Astrocyte of the spinal cord (primary cell): ENCODE results near the gene TP53.

Experiments
- DNase-seq: peaks from one replicate; pipeline ENCODE4 v3.0.0; 2011; ENCODE audit warnings: low read depth, low spot score
- H3K4me3 ChIP-seq: 2 replicates; pipeline ENCODE4 v1.5.1; 2011; ENCODE audit warnings: low read depth, mild to moderate bottlenecking, low read length, moderate library complexity
- in situ Hi-C: cut with HindIII; loops from 2 replicates; pipeline ENCODE4 v1.10.0; 2017; ENCODE audit warnings: low sequenced_read_pairs
- TF ChIP-seq, protein P1 (sequence below): IDR thresholded peaks from 2 replicates; pipeline ENCODE4 v1.5.1; 2012; ENCODE audit warnings: low read depth, mild to moderate bottlenecking, low read length, inconsistent platforms

TP53 gene

GRCh38 chr17:7686222-7687071 is 843 bp downstream of the TP53 start:
- peak; percentile 94 for DNase-seq
- H3K4me3 ChIP-seq = peak overlapping the region; percentile 82
- in situ Hi-C loops = no loop called here
- TF ChIP-seq, protein P1, sequence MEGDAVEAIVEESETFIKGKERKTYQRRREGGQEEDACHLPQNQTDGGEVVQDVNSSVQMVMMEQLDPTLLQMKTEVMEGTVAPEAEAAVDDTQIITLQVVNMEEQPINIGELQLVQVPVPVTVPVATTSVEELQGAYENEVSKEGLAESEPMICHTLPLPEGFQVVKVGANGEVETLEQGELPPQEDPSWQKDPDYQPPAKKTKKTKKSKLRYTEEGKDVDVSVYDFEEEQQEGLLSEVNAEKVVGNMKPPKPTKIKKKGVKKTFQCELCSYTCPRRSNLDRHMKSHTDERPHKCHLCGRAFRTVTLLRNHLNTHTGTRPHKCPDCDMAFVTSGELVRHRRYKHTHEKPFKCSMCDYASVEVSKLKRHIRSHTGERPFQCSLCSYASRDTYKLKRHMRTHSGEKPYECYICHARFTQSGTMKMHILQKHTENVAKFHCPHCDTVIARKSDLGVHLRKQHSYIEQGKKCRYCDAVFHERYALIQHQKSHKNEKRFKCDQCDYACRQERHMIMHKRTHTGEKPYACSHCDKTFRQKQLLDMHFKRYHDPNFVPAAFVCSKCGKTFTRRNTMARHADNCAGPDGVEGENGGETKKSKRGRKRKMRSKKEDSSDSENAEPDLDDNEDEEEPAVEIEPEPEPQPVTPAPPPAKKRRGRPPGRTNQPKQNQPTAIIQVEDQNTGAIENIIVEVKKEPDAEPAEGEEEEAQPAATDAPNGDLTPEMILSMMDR = no peak

DNA sequence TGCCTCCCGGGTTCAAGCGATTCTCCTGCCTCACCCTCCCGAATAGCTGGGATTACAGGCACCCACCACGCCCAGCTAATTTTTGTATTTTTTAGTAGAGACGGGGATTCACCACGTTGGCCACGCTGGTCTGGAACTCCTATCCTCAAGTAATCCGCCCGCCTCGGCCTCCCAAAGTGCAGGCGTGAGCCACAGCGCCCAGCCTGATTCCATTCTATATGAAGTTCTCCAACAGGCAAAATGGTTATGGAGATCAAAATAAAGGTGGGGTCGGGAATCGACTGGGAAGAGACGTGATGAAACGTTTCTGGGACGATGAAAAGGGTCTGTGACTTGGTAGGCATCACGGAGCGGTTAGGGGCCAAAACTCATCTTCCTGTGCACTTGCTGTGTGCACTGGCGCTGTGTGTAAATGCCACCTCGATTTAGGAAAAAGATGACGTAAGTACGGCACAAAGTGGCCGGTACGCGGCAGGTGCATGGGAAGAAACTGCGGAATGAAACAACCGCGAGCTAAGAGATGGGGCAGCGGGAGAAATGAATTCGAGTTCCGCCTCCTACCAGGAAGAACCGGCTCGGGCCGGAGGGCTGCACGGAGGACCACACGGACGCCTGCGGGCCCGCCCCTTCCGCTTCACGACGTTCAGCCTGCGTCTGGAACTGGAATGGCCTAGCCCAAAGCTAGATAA is 1.6 kb downstream of the TP53 start:
- H3K4me3 ChIP-seq = peak overlapping the region; percentile 82
- peak; percentile 96 for DNase-seq
- TF ChIP-seq, protein P1 = no peak
- in situ Hi-C loops = no loop called here

DNA sequence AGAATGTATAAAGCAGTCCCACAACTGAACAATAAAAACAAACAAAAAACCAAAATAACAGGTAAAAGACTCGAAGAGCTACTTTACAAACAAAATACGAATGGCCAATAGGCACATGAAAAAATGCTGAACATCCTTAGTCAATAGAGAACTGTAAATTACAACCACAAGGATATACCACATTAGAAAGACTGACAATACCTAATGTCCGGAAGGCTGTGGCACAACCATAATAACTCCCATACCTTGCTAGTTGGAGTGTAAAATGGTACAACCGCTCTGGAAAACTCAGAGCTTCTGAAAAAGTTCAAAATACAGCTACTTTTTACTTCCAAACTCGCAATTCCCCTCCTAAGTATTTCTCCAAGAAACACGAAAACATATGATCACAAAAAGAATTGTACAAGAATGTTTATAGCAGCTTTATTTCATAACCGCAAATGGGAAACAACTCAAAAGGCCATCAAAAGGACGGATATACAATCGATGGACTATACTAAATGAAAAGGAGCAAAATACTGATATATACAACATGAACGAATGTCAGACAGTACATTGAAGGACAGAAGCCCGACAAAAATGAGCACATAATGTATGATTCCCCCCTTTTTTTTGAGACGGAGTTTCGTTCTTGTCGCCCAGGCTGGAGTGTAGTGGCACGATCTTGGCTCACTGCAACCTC is 2.3 kb downstream of the TP53 start:
- no peak for DNase-seq
- peak overlapping the region; percentile 82 for H3K4me3 ChIP-seq
- in situ Hi-C loops = no loop called here
- TF ChIP-seq, protein P1 = no peak

DNA sequence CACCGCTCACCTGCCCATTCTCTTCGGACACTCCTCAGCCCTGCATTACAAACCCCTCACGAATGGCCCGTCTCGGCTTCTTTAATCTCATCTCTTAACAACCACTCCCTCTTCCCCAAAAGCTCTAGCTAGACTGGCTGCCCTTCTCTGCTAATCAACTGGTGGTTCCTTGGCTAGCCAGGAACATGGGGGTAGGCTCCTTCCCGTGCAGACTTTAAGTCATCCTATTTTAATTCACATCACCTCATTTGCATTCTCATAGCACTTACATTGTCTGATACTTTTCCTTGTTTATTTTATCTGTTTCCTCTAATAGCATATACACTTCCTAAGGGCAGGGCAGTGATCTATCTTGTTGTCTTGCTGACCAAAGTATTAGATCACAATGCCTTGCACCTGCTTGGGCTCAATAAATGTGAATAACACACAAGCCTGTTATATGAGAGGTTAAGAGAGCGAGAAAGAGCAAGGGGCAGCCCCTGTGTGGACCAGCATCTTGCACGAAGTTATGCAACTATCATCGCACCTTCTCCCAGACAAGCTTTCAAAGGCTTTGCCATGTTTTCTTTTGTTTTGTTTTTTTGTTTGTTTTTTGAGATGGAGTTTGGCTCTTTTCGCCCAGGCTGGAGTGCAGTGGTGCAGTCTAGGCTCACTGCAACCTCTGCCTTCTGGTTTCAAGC is 9.8 kb downstream of the TP53 start:
- TF ChIP-seq, protein P1 = no peak
- in situ Hi-C loops = no loop called here
- DNase-seq = no peak
- H3K4me3 ChIP-seq = no peak overlapping the region

- TF ChIP-seq, protein P1 = no peak
- no peak overlapping the region for H3K4me3 ChIP-seq
- no peak for DNase-seq
- in situ Hi-C loops = no loop called here
These were observed 10.8 kb downstream of the TP53 start for GRCh38 chr17:7676533-7676932.

DNA sequence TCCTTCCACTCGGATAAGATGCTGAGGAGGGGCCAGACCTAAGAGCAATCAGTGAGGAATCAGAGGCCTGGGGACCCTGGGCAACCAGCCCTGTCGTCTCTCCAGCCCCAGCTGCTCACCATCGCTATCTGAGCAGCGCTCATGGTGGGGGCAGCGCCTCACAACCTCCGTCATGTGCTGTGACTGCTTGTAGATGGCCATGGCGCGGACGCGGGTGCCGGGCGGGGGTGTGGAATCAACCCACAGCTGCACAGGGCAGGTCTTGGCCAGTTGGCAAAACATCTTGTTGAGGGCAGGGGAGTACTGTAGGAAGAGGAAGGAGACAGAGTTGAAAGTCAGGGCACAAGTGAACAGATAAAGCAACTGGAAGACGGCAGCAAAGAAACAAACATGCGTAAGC is 12.4 kb downstream of the TP53 start:
- DNase-seq = no peak
- no peak overlapping the region for H3K4me3 ChIP-seq
- TF ChIP-seq, protein P1 = no peak
- in situ Hi-C loops = no loop called here
